OCI-LY7 (cell line): Measurements from ENCODE around the gene RIPPLY2.

Source experiments
- EZH2phosphoT487 ChIP-seq: fragments of 200-600 bp; sonication (generic); IDR thresholded peaks from 2 replicates; pipeline ENCODE4 v1.6.1; 2018; ENCODE audit warnings: low read depth, borderline replicate concordance, mild to moderate bottlenecking, mixed run types, antibody characterized with exemption, low read length, moderate library complexity, mixed read lengths
- TF ChIP-seq, protein P1 (sequence below): fragments of 200-600 bp; sonication (generic); conservative IDR thresholded peaks from 2 replicates; pipeline ENCODE4 v1.5.1; 2014; ENCODE audit warnings: mild to moderate bottlenecking, antibody characterized with exemption, low read length, moderate library complexity, mixed read lengths

DNA sequence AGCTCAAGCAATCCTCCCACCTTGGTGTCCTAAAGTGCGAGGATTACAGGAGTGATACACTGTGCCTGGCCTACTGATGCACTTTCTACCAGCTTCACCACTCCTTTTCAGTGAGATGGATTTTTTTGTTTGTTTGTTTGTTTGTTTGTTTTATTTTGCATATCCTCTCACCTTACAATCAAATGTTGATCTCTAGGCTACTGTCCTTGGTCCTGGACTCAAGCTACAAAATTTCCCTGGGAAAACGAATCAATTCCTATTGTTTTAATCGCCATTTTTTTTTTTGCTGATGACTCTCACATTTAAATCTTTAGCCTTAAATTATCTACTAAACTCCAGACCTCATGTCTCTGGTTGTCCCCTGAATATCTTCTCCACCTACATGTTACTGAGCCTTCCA, 3.5 kb upstream of the RIPPLY2 start:
- TF ChIP-seq, protein P1, sequence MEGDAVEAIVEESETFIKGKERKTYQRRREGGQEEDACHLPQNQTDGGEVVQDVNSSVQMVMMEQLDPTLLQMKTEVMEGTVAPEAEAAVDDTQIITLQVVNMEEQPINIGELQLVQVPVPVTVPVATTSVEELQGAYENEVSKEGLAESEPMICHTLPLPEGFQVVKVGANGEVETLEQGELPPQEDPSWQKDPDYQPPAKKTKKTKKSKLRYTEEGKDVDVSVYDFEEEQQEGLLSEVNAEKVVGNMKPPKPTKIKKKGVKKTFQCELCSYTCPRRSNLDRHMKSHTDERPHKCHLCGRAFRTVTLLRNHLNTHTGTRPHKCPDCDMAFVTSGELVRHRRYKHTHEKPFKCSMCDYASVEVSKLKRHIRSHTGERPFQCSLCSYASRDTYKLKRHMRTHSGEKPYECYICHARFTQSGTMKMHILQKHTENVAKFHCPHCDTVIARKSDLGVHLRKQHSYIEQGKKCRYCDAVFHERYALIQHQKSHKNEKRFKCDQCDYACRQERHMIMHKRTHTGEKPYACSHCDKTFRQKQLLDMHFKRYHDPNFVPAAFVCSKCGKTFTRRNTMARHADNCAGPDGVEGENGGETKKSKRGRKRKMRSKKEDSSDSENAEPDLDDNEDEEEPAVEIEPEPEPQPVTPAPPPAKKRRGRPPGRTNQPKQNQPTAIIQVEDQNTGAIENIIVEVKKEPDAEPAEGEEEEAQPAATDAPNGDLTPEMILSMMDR, result no peak
- TF ChIP-seq EZH2phosphoT487, result no peak
